NT2/D1 (cell line): ENCODE data around the gene PTGIS.

ENCODE experiments used
- SUZ12 ChIP-seq: IDR thresholded peaks from 2 replicates; pipeline ENCODE4 v1.6.1; 2011; ENCODE audit not compliant: insufficient read length, insufficient read depth; ENCODE audit errors: extremely low read depth
- YY1 ChIP-seq: IDR thresholded peaks from 2 replicates; pipeline ENCODE4 v1.6.1; 2011; ENCODE audit not compliant: insufficient read length, insufficient read depth
- ZNF274 ChIP-seq: IDR thresholded peaks from 2 replicates; pipeline ENCODE4 v1.6.1; 2011; ENCODE audit warnings: mild to moderate bottlenecking, low read depth, low read length

GRCh38 chr20:49478754-49479689 lies 88.9 kb downstream of the PTGIS start:
- TF ChIP-seq YY1 (no peak), SUZ12 (no peak), ZNF274 (no peak)
